HT-29 (cell line): ENCODE results near the gene IKBIP. TPM values are rescaled to one million over a fixed set of nuclear protein-coding genes. Genes with fewer than 3 reads are reported as not detected.
"Not testable (repeated sequence)": the region's sequence is repeated elsewhere in the genome, so short reads cannot be mapped to it uniquely, and the experiment has no call there.

ENCODE experiments used
- DNase-seq: peaks from one replicate; pipeline ENCODE4 v3.0.0-alpha.2; 2015; ENCODE audit warnings: low spot score
- total RNA-seq: library from RNA; depleted of rRNA; stranded (reverse); fragments of >200 nt; shearing (Covaris generic); gene quantifications from 2 replicates; pipeline ENCODE4 v1.2.3, GENCODE V29; 2014

The IKBIP gene
- total RNA-seq, 1 experiment from 2014 or later = 2.5 TPM

DNA sequence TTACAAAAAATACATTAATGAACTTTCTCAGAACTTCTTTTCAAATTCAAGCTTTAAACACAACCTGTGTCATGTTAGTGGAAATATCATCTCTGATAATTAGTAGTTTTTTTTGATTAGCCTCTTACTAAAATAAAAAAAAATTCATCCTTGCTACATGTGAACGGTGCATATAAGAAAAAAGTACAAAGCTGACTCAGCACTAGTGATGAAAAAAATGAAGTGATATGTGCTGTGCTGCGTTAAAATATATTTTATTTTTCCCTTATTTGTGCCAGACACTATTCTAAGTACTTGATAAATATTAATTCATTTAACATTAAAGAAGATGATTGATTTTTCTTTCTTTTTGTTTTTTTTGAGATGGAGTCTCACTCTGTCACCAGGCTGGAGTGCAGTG lies 7.5 kb downstream of the IKBIP start:
- DNase-seq = no peak

- DNase-seq = no peak
Measured at GRCh38 chr12:98635657-98636323, 8.8 kb downstream of the IKBIP start.

DNA sequence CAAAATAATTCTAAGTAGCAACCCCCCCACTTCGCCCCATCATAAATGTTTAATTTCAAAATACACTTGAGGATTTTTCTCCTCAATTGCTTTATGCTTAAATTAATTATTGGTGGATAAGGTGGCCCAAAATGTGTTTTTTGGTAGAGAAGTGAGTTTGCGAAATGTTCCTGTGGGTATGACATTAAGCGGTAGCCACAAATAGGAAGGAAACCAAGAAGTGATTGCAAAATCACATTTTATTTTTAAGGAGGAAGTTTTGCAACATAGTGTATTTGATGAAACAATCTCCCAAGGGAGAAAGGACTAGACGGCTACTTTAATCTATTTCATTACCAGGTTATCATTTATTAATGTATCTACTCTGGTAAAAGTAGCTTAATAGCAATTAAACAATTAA lies 25.6 kb downstream of the IKBIP start:
- no peak for DNase-seq

GRCh38 chr12:98612696-98613334 lies 31.8 kb downstream of the IKBIP start:
- DNase-seq = no peak

- no peak for DNase-seq
Measured at GRCh38 chr12:98610596-98610995, 34.0 kb downstream of the IKBIP start.

GRCh38 chr12:98606359-98606988 lies 38.1 kb downstream of the IKBIP start:
- DNase-seq = no peak

- DNase-seq = no peak
Measured at GRCh38 chr12:98601924-98602323, 42.7 kb downstream of the IKBIP start.

- DNase-seq = not testable (repeated sequence)
Measured at GRCh38 chr12:98597313-98597712, 47.3 kb downstream of the IKBIP start.

GRCh38 chr12:98595243-98595988 lies 49.2 kb downstream of the IKBIP start:
- no peak for DNase-seq

GRCh38 chr12:98594050-98594835 lies 50.3 kb downstream of the IKBIP start:
- peak; percentile 25 for DNase-seq

- DNase-seq = peak; percentile 97
Measured at GRCh38 chr12:98593351-98594049, 51.1 kb downstream of the IKBIP start, which contains the start of gene SLC25A3. TSS of gene SLC25A3 (plus strand) at chr12:98593686. CDS start at chr12:98593979, 293 bp downstream.

DNA sequence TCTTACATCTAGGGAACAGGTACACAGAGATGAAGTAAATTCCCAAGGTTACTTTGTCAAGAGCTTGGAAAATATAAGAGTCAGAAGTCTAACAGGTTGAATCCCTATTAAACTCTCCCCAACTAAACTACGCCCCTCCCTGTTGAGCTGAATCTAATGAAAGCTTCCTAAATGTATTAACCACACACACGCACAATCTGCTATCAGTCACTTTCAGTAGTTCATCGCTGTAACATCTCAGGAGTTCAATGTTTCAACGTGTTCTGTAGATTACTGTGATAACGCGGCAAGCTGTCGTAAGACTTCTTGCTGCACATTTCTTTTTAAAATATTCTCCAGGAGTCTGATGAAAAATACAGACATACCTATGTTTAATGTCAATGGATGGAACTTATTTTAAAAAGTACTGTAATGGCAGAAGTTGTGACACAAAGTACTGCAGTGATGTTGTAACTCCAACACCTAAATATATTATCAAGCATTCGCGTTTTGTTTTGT lies 51.7 kb downstream of the IKBIP start:
- DNase-seq = peak; percentile 69

GRCh38 chr12:98591209-98591608 lies 53.4 kb downstream of the IKBIP start:
- DNase-seq = no peak

DNA sequence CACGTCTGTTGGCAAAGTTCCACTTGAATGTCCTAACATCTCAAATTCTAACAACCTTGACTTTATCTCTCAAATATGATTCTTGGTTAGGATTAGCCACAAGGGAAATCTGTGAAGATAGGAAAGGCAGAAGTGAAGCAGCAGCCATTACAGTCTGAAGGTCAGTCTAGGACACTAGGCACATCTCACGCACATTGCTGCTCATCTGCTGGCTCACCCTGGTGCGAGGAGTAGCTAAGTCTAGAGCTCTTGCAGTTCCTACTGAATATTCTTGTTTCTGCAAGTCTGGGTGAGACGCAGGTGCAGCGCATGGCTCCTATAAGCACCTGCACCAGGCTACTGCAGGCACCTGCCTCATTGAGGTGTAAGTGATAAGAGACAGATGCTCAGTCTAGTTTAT lies 57.5 kb downstream of the IKBIP start:
- DNase-seq = no peak

DNA sequence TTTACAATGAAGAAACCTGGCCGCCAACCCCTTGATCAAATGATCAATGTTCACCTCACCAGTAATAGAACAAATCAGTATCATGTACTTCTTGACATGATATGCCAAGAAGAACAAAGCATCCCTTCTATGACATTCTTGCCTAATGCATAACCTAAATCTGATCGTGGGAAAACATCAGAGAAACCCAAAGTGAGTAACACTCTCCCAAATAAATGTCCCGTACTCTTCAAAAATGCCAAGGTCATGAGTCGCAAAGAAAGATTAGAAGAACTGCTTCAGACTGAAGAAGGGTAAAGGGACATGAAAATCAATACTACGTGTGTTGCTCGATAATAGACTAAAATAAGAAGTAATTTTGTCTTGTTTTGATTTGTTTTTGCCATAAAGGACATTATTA lies 62.5 kb downstream of the IKBIP start:
- no peak for DNase-seq

DNA sequence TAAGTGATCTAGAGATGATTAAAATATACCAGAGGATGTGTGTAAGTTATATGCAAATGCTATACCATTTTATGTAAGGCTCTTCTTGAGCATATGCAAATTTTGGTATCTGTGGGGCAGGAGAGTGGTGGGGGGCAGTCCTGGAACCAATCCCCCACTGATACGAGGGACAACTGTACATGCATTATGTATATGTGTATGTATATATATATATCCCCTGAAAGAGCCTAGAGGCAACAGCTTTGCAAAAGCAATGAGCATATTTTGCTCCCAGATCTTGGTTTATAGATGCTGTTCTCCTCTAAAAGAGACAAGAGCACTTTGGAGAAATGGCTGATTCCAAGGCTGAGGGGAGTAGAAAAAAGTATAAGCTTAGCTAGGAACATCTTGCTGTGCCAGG lies 63.5 kb downstream of the IKBIP start:
- no peak for DNase-seq

DNA sequence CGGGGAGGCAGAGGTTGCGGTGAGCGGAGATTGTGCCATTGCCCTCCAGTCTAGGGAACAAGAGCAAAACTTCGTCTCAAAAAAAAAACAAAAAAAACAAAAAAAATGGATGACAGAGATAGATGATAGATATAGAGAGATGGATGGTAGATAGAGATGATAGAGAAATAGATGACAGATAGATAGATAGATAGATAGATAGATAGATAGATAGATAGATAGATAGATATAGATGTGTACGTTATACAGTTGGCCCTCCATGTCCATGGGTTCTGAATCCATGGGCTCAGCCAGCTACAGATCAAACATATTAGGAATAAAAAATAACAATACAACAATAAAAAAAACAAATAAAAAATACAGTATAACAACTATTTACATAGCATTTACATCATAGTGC lies 63.9 kb downstream of the IKBIP start:
- DNase-seq = no peak

DNA sequence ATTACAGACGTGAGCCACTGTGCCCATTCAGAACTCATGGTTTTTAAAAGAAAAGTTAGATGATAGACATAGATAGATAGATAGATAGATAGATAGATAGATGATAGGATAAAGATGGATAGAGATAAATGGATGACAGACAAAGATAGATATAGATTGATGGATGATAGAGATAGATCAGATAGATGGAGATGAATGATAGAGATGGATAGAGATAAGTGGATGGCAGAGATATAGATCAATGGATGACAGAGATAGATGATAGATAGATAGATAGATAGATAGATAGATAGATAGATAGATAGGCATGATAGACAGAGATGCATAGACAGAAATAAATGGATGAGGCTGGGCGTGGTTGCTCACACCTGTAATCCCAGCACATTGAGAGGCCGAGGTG lies 64.8 kb downstream of the IKBIP start:
- DNase-seq = no peak

GRCh38 chr12:98579347-98579746 lies 65.2 kb downstream of the IKBIP start:
- DNase-seq = no peak

DNA sequence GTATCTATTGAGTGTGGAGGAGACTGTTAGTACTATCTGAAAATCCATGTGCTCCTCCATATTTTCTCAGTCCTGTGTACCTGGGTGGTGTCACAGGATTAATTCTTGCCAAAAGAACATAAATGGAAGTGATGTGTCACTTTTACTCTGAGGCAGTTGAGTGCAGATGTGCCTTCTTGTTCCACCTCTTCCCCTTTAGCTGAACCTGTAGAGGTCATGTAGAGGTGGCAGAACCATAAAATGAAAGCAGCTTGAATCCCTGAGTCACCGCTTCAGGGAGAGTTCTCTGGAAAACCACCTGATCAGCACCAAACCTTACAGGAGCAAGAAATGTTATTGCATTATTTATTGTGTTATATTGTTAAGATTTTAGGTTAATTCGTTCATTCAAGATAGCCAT lies 65.8 kb downstream of the IKBIP start:
- DNase-seq = peak; percentile 46

DNA sequence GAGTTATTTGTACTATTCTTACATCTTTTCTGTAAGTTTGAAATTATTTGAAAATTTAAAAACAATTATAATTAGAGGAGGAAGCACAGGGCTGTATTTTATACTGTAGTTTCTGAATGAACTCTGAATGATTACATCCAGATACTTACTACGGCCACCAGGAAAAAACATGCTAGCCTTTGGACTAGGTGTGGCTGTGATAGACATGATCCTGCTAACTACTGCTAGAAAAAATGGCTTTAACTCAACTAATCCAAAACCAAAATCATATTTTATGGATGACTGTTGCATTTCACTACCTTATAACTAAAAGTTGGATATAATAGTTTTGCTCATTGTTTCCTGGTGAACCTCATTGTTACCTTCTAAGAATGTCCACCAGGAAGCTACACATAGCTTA lies 66.2 kb downstream of the IKBIP start:
- DNase-seq = peak; percentile 40
